ENCODE measurements around the gene DNAJC5G. TPM values are rescaled to one million over a fixed set of nuclear protein-coding genes. Genes with fewer than 3 reads are reported as not detected.

Gene DNAJC5G
- total and polyA plus RNA-seq, 2 donors (not counting 3 experiments of a cell fraction or from before 2014, with no cell fraction given) = 0.77 to 1.4 TPM

DNA sequence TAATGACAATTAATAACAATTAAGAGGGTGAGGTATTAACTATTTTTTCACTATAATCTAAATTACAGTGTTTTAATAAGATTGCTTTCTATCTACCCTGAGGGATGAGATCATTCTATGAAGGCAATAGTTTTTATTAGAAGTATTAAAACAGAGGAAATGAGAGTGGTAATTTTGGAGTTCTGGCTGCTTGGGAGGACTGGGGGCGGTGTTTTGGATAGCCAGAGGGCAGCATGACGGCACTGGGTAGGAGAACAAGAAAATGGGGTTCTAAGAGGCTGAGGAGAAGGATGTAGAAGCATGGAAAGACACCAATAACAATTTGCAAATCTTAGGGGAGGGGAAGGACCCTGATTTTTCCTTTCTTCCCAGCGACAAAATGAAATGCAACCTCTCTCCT, 5.1 kb upstream of the DNAJC5G start:
- Histone ChIP-seq H3K4me3 (replicated peaks in 1 of 3; ENCODE audit: insufficient read depth in 1 of 3, low read depth in 1 of 3, low read length in 3 of 3) (no peak overlapping the region), H3K9ac (replicated peaks; ENCODE audit: extremely low read depth, insufficient read depth, low read length) (no peak overlapping the region), H3K4me1 (ENCODE audit: control insufficient read depth, extremely low read depth, insufficient read depth, low read length) (no peaks in the 10 kb centered on the region), H3K79me2 (ENCODE audit: control insufficient read depth, insufficient read depth, low read length) (no peaks in the 10 kb centered on the region), H3K9me3 (replicated peaks; ENCODE audit: control insufficient read depth, insufficient read depth, low read length) (no peaks in the 10 kb centered on the region), H4K20me1 (replicated peaks; ENCODE audit: control insufficient read depth, extremely low read depth, insufficient read depth, low read length) (no peaks in the 10 kb centered on the region), H3K4me2 (ENCODE audit: insufficient read depth, low read length) (no peak overlapping the region), H3K27ac (ENCODE audit: insufficient read depth, low read depth, low read length) (no peak overlapping the region), H3K36me3 (ENCODE audit: control insufficient read depth in 2 of 2, extremely low read depth in 1 of 2, insufficient read depth in 2 of 2, low read length in 2 of 2) (no peaks in the 10 kb centered on the region), H2AFZ (ENCODE audit: low read depth, low read length) (no peak overlapping the region), H3K27me3 (ENCODE audit: control insufficient read depth in 2 of 2, insufficient read depth in 2 of 2, low read length in 2 of 2) (peaks cover 8% of the 10 kb centered on the region in 2 experiments), H3K9me1 (replicated peaks; ENCODE audit: control insufficient read depth, extremely low read depth, insufficient read depth, low read length) (no peaks in the 10 kb centered on the region)
- FAIRE-seq (no peak), DNase-seq (ENCODE audit: low read depth, low spot score) (no peak)
- TF ChIP-seq POLR2A (IDR thresholded peaks at IDR 0.05; ENCODE audit: low read depth, low read length) = no peak
- no peak for TF ChIP-seq EZH2 (IDR thresholded peaks at IDR 0.05; ENCODE audit: borderline replicate concordance, low read depth, low read length, severe bottlenecking)
- TF ChIP-seq, protein P1, sequence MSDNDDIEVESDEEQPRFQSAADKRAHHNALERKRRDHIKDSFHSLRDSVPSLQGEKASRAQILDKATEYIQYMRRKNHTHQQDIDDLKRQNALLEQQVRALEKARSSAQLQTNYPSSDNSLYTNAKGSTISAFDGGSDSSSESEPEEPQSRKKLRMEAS (IDR thresholded peaks at IDR 0.05; ENCODE audit: insufficient read depth, insufficient read length) = no peak
- TF ChIP-seq FOS (IDR thresholded peaks at IDR 0.05; ENCODE audit: borderline replicate concordance, insufficient read depth, low read length) = no peak
- TF ChIP-seq GATA2 (IDR thresholded peaks at IDR 0.05; ENCODE audit: insufficient read depth, insufficient read length, low read depth, low read length) = no peak
- TF ChIP-seq MYC (IDR thresholded peaks at IDR 0.05; ENCODE audit: low read depth, low read length) = no peak
- TF ChIP-seq POLR2AphosphoS5 (IDR thresholded peaks at IDR 0.05; ENCODE audit: insufficient read depth, low read depth, low read length) = no peak
- TF ChIP-seq, protein P2, sequence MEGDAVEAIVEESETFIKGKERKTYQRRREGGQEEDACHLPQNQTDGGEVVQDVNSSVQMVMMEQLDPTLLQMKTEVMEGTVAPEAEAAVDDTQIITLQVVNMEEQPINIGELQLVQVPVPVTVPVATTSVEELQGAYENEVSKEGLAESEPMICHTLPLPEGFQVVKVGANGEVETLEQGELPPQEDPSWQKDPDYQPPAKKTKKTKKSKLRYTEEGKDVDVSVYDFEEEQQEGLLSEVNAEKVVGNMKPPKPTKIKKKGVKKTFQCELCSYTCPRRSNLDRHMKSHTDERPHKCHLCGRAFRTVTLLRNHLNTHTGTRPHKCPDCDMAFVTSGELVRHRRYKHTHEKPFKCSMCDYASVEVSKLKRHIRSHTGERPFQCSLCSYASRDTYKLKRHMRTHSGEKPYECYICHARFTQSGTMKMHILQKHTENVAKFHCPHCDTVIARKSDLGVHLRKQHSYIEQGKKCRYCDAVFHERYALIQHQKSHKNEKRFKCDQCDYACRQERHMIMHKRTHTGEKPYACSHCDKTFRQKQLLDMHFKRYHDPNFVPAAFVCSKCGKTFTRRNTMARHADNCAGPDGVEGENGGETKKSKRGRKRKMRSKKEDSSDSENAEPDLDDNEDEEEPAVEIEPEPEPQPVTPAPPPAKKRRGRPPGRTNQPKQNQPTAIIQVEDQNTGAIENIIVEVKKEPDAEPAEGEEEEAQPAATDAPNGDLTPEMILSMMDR (IDR thresholded peaks at IDR 0.05; ENCODE audit: extremely low read depth in 1 of 2, insufficient read depth in 1 of 2, low read depth in 1 of 2, low read length in 2 of 2) = no peak
- ChIA-PET CTCF (interaction anchor here (0.9 to 3.3 kb wide), 3 partner anchors 10 to 100 kb away, joined by 3 to 30 read pairs (median 13); no protein-coding TSS in a partner anchor), POLR2A (no interaction called here)
- intact Hi-C loops (cut with micrococcal nuclease) (no loop called here), dilution Hi-C loops (cut with MboI; ENCODE audit: extremely low pct_ligation_motif_present, low sequenced_read_pairs) (no loop called here)
- no TSS peak for BruUV-seq (replicated peaks)

All from endothelial cell of umbilical vein (primary cell).